Esophagus muscularis mucosa (tissue), 3 donors: ENCODE data around the gene AGAP9.
"Not testable (repeated sequence)": the region's sequence is repeated elsewhere in the genome, so short reads cannot be mapped to it uniquely, and the experiment has no call there.

ENCODE experiments used
- POLR2AphosphoS5 ChIP-seq, 2 donors: sonication (generic); formaldehyde crosslinking; IDR thresholded peaks; one replicate each; pipeline ENCODE4 v1.6.1; 2017; ENCODE audit warnings: antibody characterized with exemption in 2 of 2
- TF ChIP-seq, protein P1 (sequence below), 3 experiments: fragments of 200-600 bp in 2 of 3; fragments of 450-650 bp in 1 of 3; sonication (generic) in 2 of 3; IDR thresholded peaks; one replicate each; pipeline ENCODE4 v1.5.1; 2017 to 2019; ENCODE audit warnings: antibody characterized with exemption in 3 of 3, mild to moderate bottlenecking in 2 of 3, moderate library complexity in 1 of 3

DNA sequence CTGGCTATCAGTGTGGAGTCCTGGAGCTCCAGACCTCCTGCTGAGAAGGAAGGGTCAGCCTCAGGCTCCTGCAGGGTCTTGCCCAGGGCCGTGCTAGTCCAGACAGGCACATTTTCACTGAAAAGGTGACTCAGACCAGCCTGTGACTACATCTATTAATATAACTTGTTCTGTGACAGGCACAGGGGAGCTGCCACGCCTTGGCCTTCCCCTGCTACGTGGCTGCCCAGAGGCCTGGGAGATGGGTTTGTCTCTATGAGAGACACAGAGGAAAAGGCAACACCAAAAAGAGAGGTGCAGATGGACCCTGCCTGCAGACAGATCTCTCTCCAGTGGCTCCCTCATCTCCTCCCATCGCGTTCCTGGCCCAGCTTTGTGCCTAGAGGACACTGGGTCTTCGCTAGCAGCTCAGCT, 41.7 kb downstream of the AGAP9 start:
- TF ChIP-seq, protein P1, sequence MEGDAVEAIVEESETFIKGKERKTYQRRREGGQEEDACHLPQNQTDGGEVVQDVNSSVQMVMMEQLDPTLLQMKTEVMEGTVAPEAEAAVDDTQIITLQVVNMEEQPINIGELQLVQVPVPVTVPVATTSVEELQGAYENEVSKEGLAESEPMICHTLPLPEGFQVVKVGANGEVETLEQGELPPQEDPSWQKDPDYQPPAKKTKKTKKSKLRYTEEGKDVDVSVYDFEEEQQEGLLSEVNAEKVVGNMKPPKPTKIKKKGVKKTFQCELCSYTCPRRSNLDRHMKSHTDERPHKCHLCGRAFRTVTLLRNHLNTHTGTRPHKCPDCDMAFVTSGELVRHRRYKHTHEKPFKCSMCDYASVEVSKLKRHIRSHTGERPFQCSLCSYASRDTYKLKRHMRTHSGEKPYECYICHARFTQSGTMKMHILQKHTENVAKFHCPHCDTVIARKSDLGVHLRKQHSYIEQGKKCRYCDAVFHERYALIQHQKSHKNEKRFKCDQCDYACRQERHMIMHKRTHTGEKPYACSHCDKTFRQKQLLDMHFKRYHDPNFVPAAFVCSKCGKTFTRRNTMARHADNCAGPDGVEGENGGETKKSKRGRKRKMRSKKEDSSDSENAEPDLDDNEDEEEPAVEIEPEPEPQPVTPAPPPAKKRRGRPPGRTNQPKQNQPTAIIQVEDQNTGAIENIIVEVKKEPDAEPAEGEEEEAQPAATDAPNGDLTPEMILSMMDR (IDR thresholded peaks at IDR 0.05), result not testable (repeated sequence)
- not testable (repeated sequence) for TF ChIP-seq POLR2AphosphoS5 (IDR thresholded peaks at IDR 0.05)
